Endodermal cell (in vitro differentiated cells): ENCODE data around the gene FAM13B. TPM values are rescaled to one million over a fixed set of nuclear protein-coding genes. Genes with fewer than 3 reads are reported as not detected.
A peak's percentile ranks its signal among the peaks of the same experiment; 100 is the strongest.

Source experiments
- DNase-seq: peaks from one replicate; pipeline ENCODE4 v3.0.0-alpha.2; 2017
- H3K27ac ChIP-seq: 2 replicates; pipeline ENCODE4 v1.5.1; 2013; ENCODE audit warnings: mild to moderate bottlenecking, low read depth, low read length, moderate library complexity
- H3K27me3 ChIP-seq: 2 replicates; pipeline ENCODE4 v1.6.1; 2013; ENCODE audit warnings: mild to moderate bottlenecking, low read length, moderate library complexity; ENCODE audit not compliant: insufficient read depth, control insufficient read depth, poor library complexity, severe bottlenecking
- H3K36me3 ChIP-seq: 2 replicates; pipeline ENCODE4 v1.7.0; 2013; ENCODE audit warnings: mild to moderate bottlenecking, low read length, moderate library complexity; ENCODE audit not compliant: control insufficient read depth, insufficient read depth
- H3K4me1 ChIP-seq: one replicate; pipeline ENCODE4 v1.7.0; 2013; ENCODE audit warnings: low read length; ENCODE audit not compliant: control insufficient read depth, insufficient read depth
- H3K4me3 ChIP-seq: 2 replicates; pipeline ENCODE4 v1.5.1; 2013; ENCODE audit warnings: mild to moderate bottlenecking, low read length, moderate library complexity
- H3K9ac ChIP-seq: 2 replicates; pipeline ENCODE4 v1.6.1; 2013; ENCODE audit warnings: mild to moderate bottlenecking, low read length, moderate library complexity; ENCODE audit not compliant: poor library complexity, severe bottlenecking; ENCODE audit errors: extremely low read depth
- H3K9me3 ChIP-seq: 2 replicates; pipeline ENCODE4 v1.6.1; 2013; ENCODE audit warnings: mild to moderate bottlenecking, low read length, moderate library complexity; ENCODE audit not compliant: control insufficient read depth
- H3K27ac Mint-ChIP-seq: 2 replicates; pipeline ENCODE4 v1.8.0; 2020; ENCODE audit warnings: mixed read lengths
- H3K27me3 Mint-ChIP-seq: 2 replicates; pipeline ENCODE4 v1.8.0; 2021; ENCODE audit warnings: mild to moderate bottlenecking, mixed read lengths; ENCODE audit not compliant: insufficient read depth
- H3K36me3 Mint-ChIP-seq: 2 replicates; pipeline ENCODE4 v1.8.0; 2020; ENCODE audit warnings: low read depth, mixed read lengths
- H3K4me1 Mint-ChIP-seq: 2 replicates; pipeline ENCODE4 v1.8.0; 2020; ENCODE audit warnings: mixed read lengths
- H3K4me3 Mint-ChIP-seq: 2 replicates; pipeline ENCODE4 v1.8.0; 2020; ENCODE audit warnings: mild to moderate bottlenecking, moderate library complexity, mixed read lengths
- H3K9me3 Mint-ChIP-seq: 2 replicates; pipeline ENCODE4 v1.8.0; 2020; ENCODE audit warnings: mild to moderate bottlenecking, mixed read lengths
- WGBS, 2 experiments: methylation state at CpG; one replicate each; pipeline versions ENCODE4 v1.1.5 to v1.1.7; 2013; ENCODE audit warnings: missing lambda C conversion rate in 2 of 2, mixed read lengths in 1 of 2; ENCODE audit not compliant: insufficient coverage in 1 of 2, insufficient read length in 1 of 2; 5-methylcytosine and 5-hydroxymethylcytosine counted together
- total RNA-seq, 2 donors: library from RNA; stranded (reverse); fragmentation: NEBNext Ultra II Directional in 1 of 2; extraction: Animal tissue kit (Norgen Biotek cat#: 25700) in 1 of 2; gene quantifications; 2 replicates in 1 of 2; 3 replicates in 1 of 2; pipeline ENCODE4 v1.2.1, GENCODE V29; 2021
- TF ChIP-seq, protein P1 (sequence below): fragments of 200-600 bp; sonication (generic); conservative IDR thresholded peaks from 2 replicates; pipeline ENCODE4 v1.5.0; 2021; ENCODE audit warnings: antibody characterized with exemption, mild to moderate bottlenecking

FAM13B gene
- total RNA-seq, 2 donors from 2014 or later: 22.9 to 28.7 TPM

DNA sequence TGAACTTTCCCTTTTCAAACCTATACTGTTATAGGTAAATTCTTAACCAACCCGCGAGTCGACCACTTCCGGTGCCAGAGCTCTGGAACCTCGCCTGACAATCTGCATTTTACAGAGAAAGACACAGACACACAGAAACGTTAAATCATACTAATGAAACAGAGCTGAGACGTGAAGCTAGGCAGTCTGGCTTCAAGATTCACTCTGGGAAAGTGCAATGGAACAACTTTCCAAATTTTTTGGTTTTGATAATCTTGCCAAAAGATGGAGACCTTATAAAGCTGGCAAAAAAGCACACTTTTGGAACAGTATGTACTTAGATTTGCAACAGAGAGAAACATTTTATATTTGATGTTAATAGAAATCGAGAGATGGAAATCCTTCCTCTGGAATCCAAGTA lies 35.1 kb upstream of the FAM13B start:
- no peaks in the 10 kb centered on the region for H3K27me3 ChIP-seq
- no peak overlapping the region for H3K27ac ChIP-seq
- H3K4me3 Mint-ChIP-seq: no peak overlapping the region
- TF ChIP-seq, protein P1, sequence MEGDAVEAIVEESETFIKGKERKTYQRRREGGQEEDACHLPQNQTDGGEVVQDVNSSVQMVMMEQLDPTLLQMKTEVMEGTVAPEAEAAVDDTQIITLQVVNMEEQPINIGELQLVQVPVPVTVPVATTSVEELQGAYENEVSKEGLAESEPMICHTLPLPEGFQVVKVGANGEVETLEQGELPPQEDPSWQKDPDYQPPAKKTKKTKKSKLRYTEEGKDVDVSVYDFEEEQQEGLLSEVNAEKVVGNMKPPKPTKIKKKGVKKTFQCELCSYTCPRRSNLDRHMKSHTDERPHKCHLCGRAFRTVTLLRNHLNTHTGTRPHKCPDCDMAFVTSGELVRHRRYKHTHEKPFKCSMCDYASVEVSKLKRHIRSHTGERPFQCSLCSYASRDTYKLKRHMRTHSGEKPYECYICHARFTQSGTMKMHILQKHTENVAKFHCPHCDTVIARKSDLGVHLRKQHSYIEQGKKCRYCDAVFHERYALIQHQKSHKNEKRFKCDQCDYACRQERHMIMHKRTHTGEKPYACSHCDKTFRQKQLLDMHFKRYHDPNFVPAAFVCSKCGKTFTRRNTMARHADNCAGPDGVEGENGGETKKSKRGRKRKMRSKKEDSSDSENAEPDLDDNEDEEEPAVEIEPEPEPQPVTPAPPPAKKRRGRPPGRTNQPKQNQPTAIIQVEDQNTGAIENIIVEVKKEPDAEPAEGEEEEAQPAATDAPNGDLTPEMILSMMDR: no peak
- H3K4me1 Mint-ChIP-seq: no peaks in the 10 kb centered on the region
- no peak overlapping the region for H3K9ac ChIP-seq
- no peaks in the 10 kb centered on the region for H3K36me3 Mint-ChIP-seq
- peaks cover 14% of the 10 kb centered on the region for H3K9me3 Mint-ChIP-seq
- no peaks in the 10 kb centered on the region for H3K36me3 ChIP-seq
- 93 to 98% methylated on average over 8 of the region's 8 CpGs for WGBS, 2 experiments
- peaks cover 10% of the 10 kb centered on the region for H3K27me3 Mint-ChIP-seq
- no peak overlapping the region for H3K4me3 ChIP-seq
- DNase-seq: no peak
- H3K4me1 ChIP-seq: no peaks in the 10 kb centered on the region
- H3K9me3 ChIP-seq: no peaks in the 10 kb centered on the region
- no peak overlapping the region for H3K27ac Mint-ChIP-seq

DNA sequence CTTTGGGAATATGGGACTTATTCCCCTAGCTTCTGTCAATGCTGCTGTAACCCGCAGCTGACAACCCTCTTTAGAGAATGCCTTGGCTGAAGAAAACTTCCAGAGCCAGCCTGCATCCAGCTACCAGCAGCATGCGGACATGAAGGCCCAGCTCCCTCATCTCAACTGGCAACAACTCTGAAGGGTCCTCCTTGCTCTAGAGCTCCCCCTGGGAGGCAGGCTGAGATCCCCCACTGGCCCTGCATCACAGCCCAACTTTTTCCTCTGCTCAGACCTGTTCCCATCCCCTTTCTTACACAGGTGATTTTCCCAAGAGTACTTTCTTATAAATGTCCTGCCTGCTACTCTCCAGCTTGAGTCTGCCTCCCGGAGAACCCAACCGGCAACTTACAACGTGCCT lies 32.2 kb upstream of the FAM13B start:
- WGBS, 2 experiments: 77 to 92% methylated on average over 2 to 5 of the region's 5 CpGs

DNA sequence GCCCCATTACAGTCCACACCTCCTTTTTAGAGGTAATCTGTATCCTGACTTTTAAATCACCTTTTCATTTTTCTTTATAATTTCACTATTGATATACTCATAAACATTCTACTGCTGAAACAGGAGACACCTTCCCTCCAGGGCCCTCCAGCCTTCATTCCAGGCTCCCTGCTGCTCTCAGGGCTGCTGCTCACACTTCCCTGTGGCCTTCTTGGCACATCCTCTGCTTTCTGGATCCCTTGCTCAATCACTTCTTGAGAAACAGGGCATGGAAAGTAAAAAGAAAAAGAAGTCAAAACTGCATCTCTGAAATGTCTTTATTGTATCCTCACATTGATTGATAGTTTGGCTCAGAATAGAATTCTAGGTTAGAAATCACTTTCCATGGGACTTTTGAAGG lies 31.6 kb upstream of the FAM13B start:
- H3K4me1 Mint-ChIP-seq: no peaks in the 10 kb centered on the region
- TF ChIP-seq, protein P1: no peak
- Histone ChIP-seq H3K9me3 (no peaks in the 10 kb centered on the region), H3K4me3 (no peak overlapping the region), H3K4me1 (no peaks in the 10 kb centered on the region), H3K9ac (no peak overlapping the region), H3K27ac (no peak overlapping the region), H3K36me3 (no peaks in the 10 kb centered on the region), H3K27me3 (peaks cover 7% of the 10 kb centered on the region)
- no peak overlapping the region for H3K27ac Mint-ChIP-seq
- H3K4me3 Mint-ChIP-seq: no peak overlapping the region
- H3K36me3 Mint-ChIP-seq: no peaks in the 10 kb centered on the region
- H3K27me3 Mint-ChIP-seq: peaks cover 31% of the 10 kb centered on the region
- DNase-seq: peak; percentile 51
- peaks cover 6% of the 10 kb centered on the region for H3K9me3 Mint-ChIP-seq

More for the DNA sequence above, 32.2 kb upstream of the FAM13B start:
- Mint-ChIP-seq H3K36me3 (no peaks in the 10 kb centered on the region), H3K27me3 (peaks cover 26% of the 10 kb centered on the region), H3K9me3 (peaks cover 10% of the 10 kb centered on the region), H3K27ac (no peak overlapping the region), H3K4me1 (no peaks in the 10 kb centered on the region), H3K4me3 (no peak overlapping the region)
- Histone ChIP-seq H3K9me3 (no peaks in the 10 kb centered on the region), H3K4me1 (no peaks in the 10 kb centered on the region), H3K36me3 (no peaks in the 10 kb centered on the region), H3K4me3 (no peak overlapping the region), H3K27ac (no peak overlapping the region), H3K27me3 (peaks cover 7% of the 10 kb centered on the region), H3K9ac (no peak overlapping the region)
- DNase-seq: peak; percentile 84
- TF ChIP-seq, protein P1: peak; percentile 77
